GM11168 (cell line): Measurements from ENCODE around the gene GHDC.
"Not testable (repeated sequence)": the region's sequence is repeated elsewhere in the genome, so short reads cannot be mapped to it uniquely, and the experiment has no call there.

Experiments used
- in situ Hi-C: fragments of 300-500 bp; cut with MboI; formaldehyde crosslinking; loops from one replicate; pipeline ENCODE4 v1.12.0; 2022; ENCODE audit warnings: low sequenced_read_pairs; ENCODE audit not compliant: unreplicated experiment

The GHDC gene

GRCh38 chr17:42193969-42194899, at the start of gene GHDC:
Gene GHDC, minus strand, starts transcription at chr17:42194494. Its CDS starts 913 bp downstream, at chr17:42193581.
- in situ Hi-C loops, result no loop called here

- in situ Hi-C loops, result no loop called here
Observed at GRCh38 chr17:42243493-42243982, 49.2 kb upstream of the GHDC start.

- in situ Hi-C loops, result no loop called here
Observed at GRCh38 chr17:42241871-42242270, 47.6 kb upstream of the GHDC start.

GRCh38 chr17:42240863-42241262, 46.6 kb upstream of the GHDC start:
- in situ Hi-C loops, result not testable (repeated sequence)

- in situ Hi-C loops, result no loop called here
Observed at GRCh38 chr17:42240201-42240600, 45.9 kb upstream of the GHDC start.

- in situ Hi-C loops, result not testable (repeated sequence)
Observed at GRCh38 chr17:42239576-42239975, 45.3 kb upstream of the GHDC start.

GRCh38 chr17:42236760-42237159, 42.5 kb upstream of the GHDC start:
- in situ Hi-C loops, result no loop called here

GRCh38 chr17:42233994-42234393, 39.7 kb upstream of the GHDC start:
- in situ Hi-C loops, result no loop called here

GRCh38 chr17:42233156-42233555, 38.9 kb upstream of the GHDC start:
- in situ Hi-C loops, result no loop called here

GRCh38 chr17:42230225-42230624, 35.9 kb upstream of the GHDC start:
- in situ Hi-C loops, result no loop called here

GRCh38 chr17:42227849-42228700, 33.8 kb upstream of the GHDC start:
- in situ Hi-C loops, result no loop called here

GRCh38 chr17:42225646-42226045, 31.4 kb upstream of the GHDC start:
- in situ Hi-C loops, result no loop called here

GRCh38 chr17:42224651-42225050, 30.4 kb upstream of the GHDC start:
- in situ Hi-C loops, result no loop called here

GRCh38 chr17:42221886-42222745, 27.8 kb upstream of the GHDC start:
- in situ Hi-C loops, result no loop called here

- in situ Hi-C loops, result not testable (repeated sequence)
Observed at GRCh38 chr17:42219280-42219679, 25.0 kb upstream of the GHDC start.

GRCh38 chr17:42214156-42214555, 19.9 kb upstream of the GHDC start:
- in situ Hi-C loops, result no loop called here

- in situ Hi-C loops, result no loop called here
Observed at GRCh38 chr17:42212382-42212781, 18.1 kb upstream of the GHDC start.

- in situ Hi-C loops, result not testable (repeated sequence)
Observed at GRCh38 chr17:42211921-42212341, 17.6 kb upstream of the GHDC start.

GRCh38 chr17:42210046-42210445, 15.8 kb upstream of the GHDC start:
- in situ Hi-C loops, result no loop called here

- in situ Hi-C loops, result not testable (repeated sequence)
Observed at GRCh38 chr17:42206153-42206612, 11.9 kb upstream of the GHDC start.
